GM23338 (cell line): ENCODE data around the gene VPREB3. TPM values are rescaled to one million over a fixed set of nuclear protein-coding genes. Genes with fewer than 3 reads are reported as not detected.
"Not testable (repeated sequence)": the region's sequence is repeated elsewhere in the genome, so short reads cannot be mapped to it uniquely, and the experiment has no call there.

ENCODE experiments used
- ATAC-seq: fragments of 200-7000 bp; cut with Tn5 transposase; 3 replicates; pipeline ENCODE4 v1.9.1; 2020
- DNase-seq: peaks from one replicate; pipeline ENCODE4 v3.0.0-alpha.2; 2015; ENCODE audit warnings: low spot score
- H2AFZ ChIP-seq: fragments of 200-600 bp; sonication (generic); 2 replicates; pipeline ENCODE4 v1.8.0; 2016; ENCODE audit warnings: antibody characterized with exemption, mild to moderate bottlenecking, moderate library complexity
- H3F3A ChIP-seq: fragments of 200-600 bp; sonication (generic); replicated peaks from 2 replicates; pipeline ENCODE4 v1.8.0; 2017; ENCODE audit warnings: antibody characterized with exemption, mixed run types, low read depth
- H3K27ac ChIP-seq: fragments of 200-600 bp; sonication (generic); 2 replicates; pipeline ENCODE4 v1.6.1; 2016; ENCODE audit warnings: low read depth
- H3K27me3 ChIP-seq: fragments of 200-600 bp; sonication (generic); 2 replicates; pipeline ENCODE4 v1.8.0; 2016; ENCODE audit warnings: mild to moderate bottlenecking, mixed run types, moderate library complexity; ENCODE audit not compliant: insufficient read depth
- H3K36me3 ChIP-seq: fragments of 200-600 bp; sonication (generic); 2 replicates; pipeline ENCODE4 v1.8.0; 2016; ENCODE audit warnings: mild to moderate bottlenecking; ENCODE audit not compliant: insufficient read depth
- H3K4me1 ChIP-seq: fragments of 200-600 bp; sonication (generic); 2 replicates; pipeline ENCODE4 v1.8.0; 2016; ENCODE audit warnings: mild to moderate bottlenecking, moderate library complexity; ENCODE audit not compliant: insufficient read depth
- H3K4me2 ChIP-seq: fragments of 200-600 bp; sonication (generic); 2 replicates; pipeline ENCODE4 v1.7.1; 2017; ENCODE audit warnings: mixed run types
- H3K4me3 ChIP-seq: fragments of 200-600 bp; sonication (generic); 2 replicates; pipeline ENCODE4 v1.6.1; 2016; ENCODE audit warnings: mixed run types
- H3K79me2 ChIP-seq: fragments of 200-600 bp; sonication (generic); replicated peaks from 2 replicates; pipeline ENCODE4 v1.8.0; 2017; ENCODE audit warnings: mild to moderate bottlenecking; ENCODE audit not compliant: insufficient read depth
- H3K9me2 ChIP-seq: fragments of 200-600 bp; sonication (generic); 2 replicates; pipeline ENCODE4 v1.8.0; 2017; ENCODE audit not compliant: insufficient read depth
- H4K20me1 ChIP-seq: fragments of 200-600 bp; sonication (generic); replicated peaks from 2 replicates; pipeline ENCODE4 v1.8.0; 2017; ENCODE audit warnings: mild to moderate bottlenecking; ENCODE audit not compliant: insufficient read depth
- H3K27ac Mint-ChIP-seq: 2 replicates; pipeline ENCODE4 v1.8.0; 2020; ENCODE audit warnings: inconsistent platforms, mild to moderate bottlenecking, moderate library complexity, mixed read lengths
- H3K27me3 Mint-ChIP-seq: 3 replicates; pipeline ENCODE4 v1.8.0; 2022; ENCODE audit warnings: low read depth, mild to moderate bottlenecking, moderate library complexity, mixed read lengths, inconsistent platforms; ENCODE audit not compliant: insufficient read depth, poor library complexity
- H3K36me3 Mint-ChIP-seq: 3 replicates; pipeline ENCODE4 v1.8.0; 2021; ENCODE audit warnings: low read depth, mild to moderate bottlenecking, inconsistent platforms, moderate library complexity, mixed read lengths
- H3K4me1 Mint-ChIP-seq: 3 replicates; pipeline ENCODE4 v1.8.0; 2020; ENCODE audit warnings: mild to moderate bottlenecking, inconsistent platforms, mixed read lengths
- H3K4me3 Mint-ChIP-seq: 3 replicates; pipeline ENCODE4 v1.8.0; 2021; ENCODE audit warnings: moderate library complexity, mild to moderate bottlenecking, inconsistent platforms, mixed read lengths
- H3K9me3 Mint-ChIP-seq: 3 replicates; pipeline ENCODE4 v1.8.0; 2020; ENCODE audit warnings: moderate library complexity, mild to moderate bottlenecking, inconsistent platforms, mixed read lengths
- CREB1 ChIP-seq: fragments of 250-450 bp; sonication (Bioruptor Pico); IDR thresholded peaks from 2 replicates; pipeline ENCODE4 v1.5.0; 2020; ENCODE audit warnings: low read depth, mild to moderate bottlenecking, moderate library complexity
- EZH2 ChIP-seq: fragments of 200-600 bp; sonication (generic); IDR thresholded peaks from one replicate; pipeline ENCODE4 v1.8.0; 2017; ENCODE audit warnings: antibody characterized with exemption, mild to moderate bottlenecking, low read depth; ENCODE audit not compliant: unreplicated experiment
- JUNB ChIP-seq: IDR thresholded peaks from one replicate; pipeline ENCODE4 v1.6.1; 2016; ENCODE audit warnings: antibody characterized with exemption; ENCODE audit not compliant: unreplicated experiment
- NANOG ChIP-seq: IDR thresholded peaks from 2 replicates; pipeline ENCODE4 v1.6.1; 2016; ENCODE audit warnings: antibody characterized with exemption, borderline replicate concordance
- POLR2AphosphoS5 ChIP-seq: IDR thresholded peaks from 2 replicates; pipeline ENCODE4 v1.6.1; 2016; ENCODE audit warnings: antibody characterized with exemption, low read depth
- REST ChIP-seq: IDR thresholded peaks from one replicate; pipeline ENCODE4 v1.6.1; 2018; ENCODE audit warnings: antibody characterized with exemption; ENCODE audit not compliant: unreplicated experiment
- STAT1 ChIP-seq: IDR thresholded peaks from one replicate; pipeline ENCODE4 v1.6.1; 2016; ENCODE audit warnings: antibody characterized with exemption; ENCODE audit not compliant: unreplicated experiment
- ZNF114 ChIP-seq: fragments of 250-450 bp; sonication (Bioruptor Pico); IDR thresholded peaks from 2 replicates; pipeline ENCODE4 v1.5.0; 2020; ENCODE audit warnings: mild to moderate bottlenecking, moderate library complexity
- polyA plus RNA-seq: library from polyadenylated mRNA; unstranded; fragments of >200 nt; fragmentation: Nextera tagmentation; extraction: Ambion mirVana; gene quantifications from 2 replicates; pipeline ENCODE4 v1.2.1, GENCODE V29; 2016
- total RNA-seq: library from RNA; depleted of rRNA; stranded (reverse); fragments of >200 nt; shearing (Covaris generic); gene quantifications from 2 replicates; pipeline ENCODE4 v1.2.3, GENCODE V29; 2014
- TF ChIP-seq, protein P1 (sequence below), 2 experiments: fragments of 200-600 bp in 1 of 2; sonication (generic) in 1 of 2; conservative IDR thresholded peaks; 2 replicates each; pipeline versions ENCODE4 v1.5.1 to v1.6.1; 2016 to 2017; ENCODE audit warnings: antibody characterized with exemption in 2 of 2, low read depth in 2 of 2, mild to moderate bottlenecking in 2 of 2, moderate library complexity in 1 of 2
- TF ChIP-seq, protein P2 (sequence below): fragments of 250-450 bp; sonication (Bioruptor Pico); IDR thresholded peaks from 2 replicates; pipeline ENCODE4 v1.5.0; 2020; ENCODE audit warnings: mild to moderate bottlenecking, moderate library complexity

Gene VPREB3
- total and polyA plus RNA-seq, 2 experiments from 2014 or later, result 1.1 TPM; not detected in 1

GRCh38 chr22:23728108-23728507, 26.1 kb downstream of the VPREB3 start:
- H3K36me3 Mint-ChIP-seq, ATAC-seq, H3K9me3 Mint-ChIP-seq: not testable (repeated sequence)

GRCh38 chr22:23722724-23723123, 31.5 kb downstream of the VPREB3 start:
- H3K4me3 Mint-ChIP-seq, result no peak overlapping the region
- ATAC-seq (no peak), DNase-seq (no peak)
- Histone ChIP-seq H3K4me3 (no peak overlapping the region), H3K4me2 (no peak overlapping the region), H3K36me3 (no peaks in the 10 kb centered on the region), H3K27me3 (no peaks in the 10 kb centered on the region), H3K27ac (no peak overlapping the region), H2AFZ (no peak overlapping the region), H3F3A (0 out of 2 replicates have a peak, but pooled peaks cover 2% of the 10 kb centered on the region), H3K79me2 (no peaks in the 10 kb centered on the region), H4K20me1 (no peaks in the 10 kb centered on the region), H3K9me2 (no peaks in the 10 kb centered on the region), H3K4me1 (no peaks in the 10 kb centered on the region)
- no peak overlapping the region for H3K27ac Mint-ChIP-seq
- no peaks in the 10 kb centered on the region for H3K9me3 Mint-ChIP-seq
- H3K36me3 Mint-ChIP-seq, result no peaks in the 10 kb centered on the region
- no peaks in the 10 kb centered on the region for H3K4me1 Mint-ChIP-seq
- H3K27me3 Mint-ChIP-seq, result peaks cover 9% of the 10 kb centered on the region
- TF ChIP-seq EZH2 (no peak), NANOG (no peak), ZNF114 (no peak), POLR2AphosphoS5 (no peak), REST (no peak), STAT1 (no peak), JUNB (no peak), CREB1 (no peak)
- TF ChIP-seq, protein P1, sequence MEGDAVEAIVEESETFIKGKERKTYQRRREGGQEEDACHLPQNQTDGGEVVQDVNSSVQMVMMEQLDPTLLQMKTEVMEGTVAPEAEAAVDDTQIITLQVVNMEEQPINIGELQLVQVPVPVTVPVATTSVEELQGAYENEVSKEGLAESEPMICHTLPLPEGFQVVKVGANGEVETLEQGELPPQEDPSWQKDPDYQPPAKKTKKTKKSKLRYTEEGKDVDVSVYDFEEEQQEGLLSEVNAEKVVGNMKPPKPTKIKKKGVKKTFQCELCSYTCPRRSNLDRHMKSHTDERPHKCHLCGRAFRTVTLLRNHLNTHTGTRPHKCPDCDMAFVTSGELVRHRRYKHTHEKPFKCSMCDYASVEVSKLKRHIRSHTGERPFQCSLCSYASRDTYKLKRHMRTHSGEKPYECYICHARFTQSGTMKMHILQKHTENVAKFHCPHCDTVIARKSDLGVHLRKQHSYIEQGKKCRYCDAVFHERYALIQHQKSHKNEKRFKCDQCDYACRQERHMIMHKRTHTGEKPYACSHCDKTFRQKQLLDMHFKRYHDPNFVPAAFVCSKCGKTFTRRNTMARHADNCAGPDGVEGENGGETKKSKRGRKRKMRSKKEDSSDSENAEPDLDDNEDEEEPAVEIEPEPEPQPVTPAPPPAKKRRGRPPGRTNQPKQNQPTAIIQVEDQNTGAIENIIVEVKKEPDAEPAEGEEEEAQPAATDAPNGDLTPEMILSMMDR (conservative IDR thresholded peaks at IDR 0.05; ENCODE audit: low read depth in 2 of 2), result no peak
- TF ChIP-seq, protein P2, sequence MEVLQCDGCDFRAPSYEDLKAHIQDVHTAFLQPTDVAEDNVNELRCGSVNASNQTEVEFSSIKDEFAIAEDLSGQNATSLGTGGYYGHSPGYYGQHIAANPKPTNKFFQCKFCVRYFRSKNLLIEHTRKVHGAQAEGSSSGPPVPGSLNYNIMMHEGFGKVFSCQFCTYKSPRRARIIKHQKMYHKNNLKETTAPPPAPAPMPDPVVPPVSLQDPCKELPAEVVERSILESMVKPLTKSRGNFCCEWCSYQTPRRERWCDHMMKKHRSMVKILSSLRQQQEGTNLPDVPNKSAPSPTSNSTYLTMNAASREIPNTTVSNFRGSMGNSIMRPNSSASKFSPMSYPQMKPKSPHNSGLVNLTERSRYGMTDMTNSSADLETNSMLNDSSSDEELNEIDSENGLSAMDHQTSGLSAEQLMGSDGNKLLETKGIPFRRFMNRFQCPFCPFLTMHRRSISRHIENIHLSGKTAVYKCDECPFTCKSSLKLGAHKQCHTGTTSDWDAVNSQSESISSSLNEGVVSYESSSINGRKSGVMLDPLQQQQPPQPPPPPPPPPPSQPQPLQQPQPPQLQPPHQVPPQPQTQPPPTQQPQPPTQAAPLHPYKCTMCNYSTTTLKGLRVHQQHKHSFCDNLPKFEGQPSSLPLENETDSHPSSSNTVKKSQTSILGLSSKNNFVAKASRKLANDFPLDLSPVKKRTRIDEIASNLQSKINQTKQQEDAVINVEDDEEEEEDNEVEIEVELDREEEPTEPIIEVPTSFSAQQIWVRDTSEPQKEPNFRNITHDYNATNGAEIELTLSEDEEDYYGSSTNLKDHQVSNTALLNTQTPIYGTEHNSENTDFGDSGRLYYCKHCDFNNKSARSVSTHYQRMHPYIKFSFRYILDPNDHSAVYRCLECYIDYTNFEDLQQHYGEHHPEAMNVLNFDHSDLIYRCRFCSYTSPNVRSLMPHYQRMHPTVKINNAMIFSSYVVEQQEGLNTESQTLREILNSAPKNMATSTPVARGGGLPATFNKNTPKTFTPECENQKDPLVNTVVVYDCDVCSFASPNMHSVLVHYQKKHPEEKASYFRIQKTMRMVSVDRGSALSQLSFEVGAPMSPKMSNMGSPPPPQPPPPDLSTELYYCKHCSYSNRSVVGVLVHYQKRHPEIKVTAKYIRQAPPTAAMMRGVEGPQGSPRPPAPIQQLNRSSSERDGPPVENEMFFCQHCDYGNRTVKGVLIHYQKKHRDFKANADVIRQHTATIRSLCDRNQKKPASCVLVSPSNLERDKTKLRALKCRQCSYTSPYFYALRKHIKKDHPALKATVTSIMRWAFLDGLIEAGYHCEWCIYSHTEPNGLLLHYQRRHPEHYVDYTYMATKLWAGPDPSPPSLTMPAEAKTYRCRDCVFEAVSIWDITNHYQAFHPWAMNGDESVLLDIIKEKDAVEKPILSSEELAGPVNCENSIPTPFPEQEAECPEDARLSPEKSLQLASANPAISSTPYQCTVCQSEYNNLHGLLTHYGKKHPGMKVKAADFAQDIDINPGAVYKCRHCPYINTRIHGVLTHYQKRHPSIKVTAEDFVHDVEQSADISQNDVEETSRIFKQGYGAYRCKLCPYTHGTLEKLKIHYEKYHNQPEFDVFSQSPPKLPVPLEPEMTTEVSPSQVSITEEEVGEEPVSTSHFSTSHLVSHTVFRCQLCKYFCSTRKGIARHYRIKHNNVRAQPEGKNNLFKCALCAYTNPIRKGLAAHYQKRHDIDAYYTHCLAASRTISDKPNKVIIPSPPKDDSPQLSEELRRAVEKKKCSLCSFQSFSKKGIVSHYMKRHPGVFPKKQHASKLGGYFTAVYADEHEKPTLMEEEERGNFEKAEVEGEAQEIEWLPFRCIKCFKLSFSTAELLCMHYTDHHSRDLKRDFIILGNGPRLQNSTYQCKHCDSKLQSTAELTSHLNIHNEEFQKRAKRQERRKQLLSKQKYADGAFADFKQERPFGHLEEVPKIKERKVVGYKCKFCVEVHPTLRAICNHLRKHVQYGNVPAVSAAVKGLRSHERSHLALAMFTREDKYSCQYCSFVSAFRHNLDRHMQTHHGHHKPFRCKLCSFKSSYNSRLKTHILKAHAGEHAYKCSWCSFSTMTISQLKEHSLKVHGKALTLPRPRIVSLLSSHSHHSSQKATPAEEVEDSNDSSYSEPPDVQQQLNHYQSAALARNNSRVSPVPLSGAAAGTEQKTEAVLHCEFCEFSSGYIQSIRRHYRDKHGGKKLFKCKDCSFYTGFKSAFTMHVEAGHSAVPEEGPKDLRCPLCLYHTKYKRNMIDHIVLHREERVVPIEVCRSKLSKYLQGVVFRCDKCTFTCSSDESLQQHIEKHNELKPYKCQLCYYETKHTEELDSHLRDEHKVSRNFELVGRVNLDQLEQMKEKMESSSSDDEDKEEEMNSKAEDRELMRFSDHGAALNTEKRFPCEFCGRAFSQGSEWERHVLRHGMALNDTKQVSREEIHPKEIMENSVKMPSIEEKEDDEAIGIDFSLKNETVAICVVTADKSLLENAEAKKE (CRISPR knock-in tag), result no peak

More at GRCh38 chr22:23728108-23728507, 26.1 kb downstream of the VPREB3 start:
- H2AFZ ChIP-seq, H3K27me3 ChIP-seq, H3K36me3 ChIP-seq, H3K27me3 Mint-ChIP-seq, H3K4me1 ChIP-seq, H3K4me3 ChIP-seq, H3K9me2 ChIP-seq, H3K4me1 Mint-ChIP-seq, H3F3A ChIP-seq, H3K4me3 Mint-ChIP-seq, H3K4me2 ChIP-seq, H3K79me2 ChIP-seq, DNase-seq, H3K27ac ChIP-seq, H4K20me1 ChIP-seq, H3K27ac Mint-ChIP-seq: not testable (repeated sequence)
